Endothelial cell of umbilical vein (primary cell): Measurements from ENCODE around the gene ZFAND6.

Experiments used
- EZH2 ChIP-seq: IDR thresholded peaks from 2 replicates; pipeline ENCODE4 v1.6.1; 2012; ENCODE audit warnings: borderline replicate concordance, low read depth, mild to moderate bottlenecking, moderate library complexity, low read length, inconsistent platforms; ENCODE audit not compliant: severe bottlenecking
- FOS ChIP-seq: IDR thresholded peaks from 2 replicates; pipeline ENCODE4 v1.6.1; 2011; ENCODE audit warnings: mild to moderate bottlenecking, low read length, moderate library complexity, borderline replicate concordance; ENCODE audit not compliant: insufficient read depth
- GATA2 ChIP-seq: IDR thresholded peaks from 2 replicates; pipeline ENCODE4 v1.7.0; 2011; ENCODE audit warnings: low read depth, mild to moderate bottlenecking, moderate library complexity, mixed read lengths, low read length; ENCODE audit not compliant: insufficient read length, insufficient read depth
- MYC ChIP-seq: IDR thresholded peaks from one replicate; pipeline ENCODE4 v1.6.1; 2011; ENCODE audit warnings: mild to moderate bottlenecking, low read depth, low read length
- POLR2A ChIP-seq: IDR thresholded peaks from 2 replicates; pipeline ENCODE4 v1.6.1; 2012; ENCODE audit warnings: low read depth, mild to moderate bottlenecking, control low read depth, low read length
- POLR2AphosphoS5 ChIP-seq: IDR thresholded peaks from 2 replicates; pipeline ENCODE4 v1.6.1; 2012; ENCODE audit warnings: low read depth, mild to moderate bottlenecking, control low read depth, low read length, moderate library complexity; ENCODE audit not compliant: insufficient read depth
- TF ChIP-seq, protein P1 (sequence below), 2 donors: IDR thresholded peaks; 1 replicate in 1 of 2; 2 replicates in 1 of 2; pipeline ENCODE4 v1.5.1; 2011; ENCODE audit warnings: low read length in 2 of 2, mild to moderate bottlenecking in 2 of 2, moderate library complexity in 2 of 2, control low read depth in 1 of 2, inconsistent platforms in 1 of 2, low read depth in 1 of 2; ENCODE audit not compliant: insufficient read depth in 1 of 2; ENCODE audit errors: extremely low read depth in 1 of 2
- TF ChIP-seq, protein P2 (sequence below): IDR thresholded peaks from 2 replicates; pipeline ENCODE4 v1.6.1; 2011; ENCODE audit not compliant: insufficient read depth, insufficient read length

DNA sequence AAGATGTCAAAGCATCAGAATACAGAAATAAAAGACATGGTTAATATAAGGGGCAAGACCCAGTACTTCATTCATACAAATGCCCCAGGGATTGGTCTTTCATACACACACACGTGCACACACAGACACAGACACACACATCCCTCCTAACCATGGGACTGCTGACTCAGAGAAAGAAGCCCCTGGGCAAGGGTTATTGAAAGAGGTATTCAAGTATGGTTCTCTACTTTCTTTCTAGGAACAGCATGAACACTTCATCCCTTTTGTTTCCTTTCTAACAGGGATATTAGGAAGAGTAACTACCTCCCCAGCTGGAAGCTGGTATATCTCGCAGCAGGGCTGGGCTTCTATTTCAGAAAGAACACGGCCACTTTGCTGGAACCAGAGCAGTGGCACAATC is 33.2 kb upstream of the ZFAND6 start:
- no peak for TF ChIP-seq MYC
- TF ChIP-seq, protein P1, sequence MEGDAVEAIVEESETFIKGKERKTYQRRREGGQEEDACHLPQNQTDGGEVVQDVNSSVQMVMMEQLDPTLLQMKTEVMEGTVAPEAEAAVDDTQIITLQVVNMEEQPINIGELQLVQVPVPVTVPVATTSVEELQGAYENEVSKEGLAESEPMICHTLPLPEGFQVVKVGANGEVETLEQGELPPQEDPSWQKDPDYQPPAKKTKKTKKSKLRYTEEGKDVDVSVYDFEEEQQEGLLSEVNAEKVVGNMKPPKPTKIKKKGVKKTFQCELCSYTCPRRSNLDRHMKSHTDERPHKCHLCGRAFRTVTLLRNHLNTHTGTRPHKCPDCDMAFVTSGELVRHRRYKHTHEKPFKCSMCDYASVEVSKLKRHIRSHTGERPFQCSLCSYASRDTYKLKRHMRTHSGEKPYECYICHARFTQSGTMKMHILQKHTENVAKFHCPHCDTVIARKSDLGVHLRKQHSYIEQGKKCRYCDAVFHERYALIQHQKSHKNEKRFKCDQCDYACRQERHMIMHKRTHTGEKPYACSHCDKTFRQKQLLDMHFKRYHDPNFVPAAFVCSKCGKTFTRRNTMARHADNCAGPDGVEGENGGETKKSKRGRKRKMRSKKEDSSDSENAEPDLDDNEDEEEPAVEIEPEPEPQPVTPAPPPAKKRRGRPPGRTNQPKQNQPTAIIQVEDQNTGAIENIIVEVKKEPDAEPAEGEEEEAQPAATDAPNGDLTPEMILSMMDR (IDR thresholded peaks at IDR 0.05; ENCODE audit: extremely low read depth in 1 of 2, insufficient read depth in 1 of 2, low read depth in 1 of 2, low read length in 2 of 2) = no peak
- no peak for TF ChIP-seq POLR2AphosphoS5
- TF ChIP-seq POLR2A = no peak
- TF ChIP-seq, protein P2, sequence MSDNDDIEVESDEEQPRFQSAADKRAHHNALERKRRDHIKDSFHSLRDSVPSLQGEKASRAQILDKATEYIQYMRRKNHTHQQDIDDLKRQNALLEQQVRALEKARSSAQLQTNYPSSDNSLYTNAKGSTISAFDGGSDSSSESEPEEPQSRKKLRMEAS = no peak
- no peak for TF ChIP-seq EZH2
- TF ChIP-seq FOS = no peak
- TF ChIP-seq GATA2 = no peak
